ENCODE measurements around the gene VIPR1.

The VIPR1 gene

DNA sequence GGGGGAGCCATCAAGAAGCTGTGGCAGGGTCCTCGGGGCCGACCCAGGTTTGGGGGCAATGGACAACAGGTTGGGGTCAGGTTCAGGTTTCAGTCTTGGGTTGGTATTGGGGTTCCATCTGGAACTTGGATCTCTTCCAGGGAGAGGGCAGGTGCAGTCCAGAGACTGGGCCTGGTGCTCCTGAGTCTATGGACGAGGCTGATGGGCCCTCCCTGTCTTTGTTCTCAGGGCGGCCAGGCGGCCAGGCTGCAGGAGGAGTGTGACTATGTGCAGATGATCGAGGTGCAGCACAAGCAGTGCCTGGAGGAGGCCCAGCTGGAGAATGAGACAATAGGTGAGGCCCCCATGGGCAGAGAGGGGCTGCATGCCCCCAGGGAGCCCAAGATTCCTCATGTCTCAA lies 11.1 kb downstream of the VIPR1 start:
- in situ Hi-C loops (cut with HindIII; ENCODE audit: low pct_ligation_motif_present, low sequenced_read_pairs) = no loop called here

DNA sequence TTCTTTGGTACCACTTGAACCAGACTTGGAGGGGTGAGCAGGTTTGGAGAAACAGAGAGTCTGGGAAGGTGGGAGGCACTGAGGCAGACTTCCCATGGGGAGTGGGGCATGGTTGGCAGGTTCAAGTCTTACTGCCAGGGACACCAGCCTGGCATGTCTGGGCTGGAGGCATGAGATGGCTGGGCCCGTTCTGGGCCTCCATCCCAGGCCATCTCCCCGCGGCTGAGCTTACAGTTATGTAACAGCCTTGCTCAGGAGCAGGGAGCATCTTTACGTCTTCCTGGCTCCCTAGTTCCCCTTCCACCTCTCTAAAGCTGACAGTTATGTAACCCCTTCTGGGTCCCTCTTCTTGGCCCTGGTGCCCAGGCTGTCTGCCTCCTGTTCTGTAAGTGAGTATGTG lies 12.4 kb downstream of the VIPR1 start:
- in situ Hi-C loops (cut with HindIII; ENCODE audit: low pct_ligation_motif_present, low sequenced_read_pairs) = no loop called here
- Histone ChIP-seq H3K27me3 (replicated peaks) (peaks cover 2% of the 10 kb centered on the region), H3K27ac (no peak overlapping the region), H3K36me3 (replicated peaks) (no peaks in the 10 kb centered on the region), H3K4me3 (ENCODE audit: low read depth, low read length) (no peak overlapping the region)
- DNase-seq = no peak
- TF ChIP-seq, protein P1, sequence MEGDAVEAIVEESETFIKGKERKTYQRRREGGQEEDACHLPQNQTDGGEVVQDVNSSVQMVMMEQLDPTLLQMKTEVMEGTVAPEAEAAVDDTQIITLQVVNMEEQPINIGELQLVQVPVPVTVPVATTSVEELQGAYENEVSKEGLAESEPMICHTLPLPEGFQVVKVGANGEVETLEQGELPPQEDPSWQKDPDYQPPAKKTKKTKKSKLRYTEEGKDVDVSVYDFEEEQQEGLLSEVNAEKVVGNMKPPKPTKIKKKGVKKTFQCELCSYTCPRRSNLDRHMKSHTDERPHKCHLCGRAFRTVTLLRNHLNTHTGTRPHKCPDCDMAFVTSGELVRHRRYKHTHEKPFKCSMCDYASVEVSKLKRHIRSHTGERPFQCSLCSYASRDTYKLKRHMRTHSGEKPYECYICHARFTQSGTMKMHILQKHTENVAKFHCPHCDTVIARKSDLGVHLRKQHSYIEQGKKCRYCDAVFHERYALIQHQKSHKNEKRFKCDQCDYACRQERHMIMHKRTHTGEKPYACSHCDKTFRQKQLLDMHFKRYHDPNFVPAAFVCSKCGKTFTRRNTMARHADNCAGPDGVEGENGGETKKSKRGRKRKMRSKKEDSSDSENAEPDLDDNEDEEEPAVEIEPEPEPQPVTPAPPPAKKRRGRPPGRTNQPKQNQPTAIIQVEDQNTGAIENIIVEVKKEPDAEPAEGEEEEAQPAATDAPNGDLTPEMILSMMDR (IDR thresholded peaks at IDR 0.05; ENCODE audit: low read depth, low read length, missing control alignments) = no peak

More for the DNA sequence above, 11.1 kb downstream of the VIPR1 start:
- Histone ChIP-seq H3K4me3 (ENCODE audit: low read depth, low read length) (no peak overlapping the region), H3K36me3 (replicated peaks) (no peaks in the 10 kb centered on the region), H3K27ac (no peak overlapping the region), H3K27me3 (replicated peaks) (peaks cover 2% of the 10 kb centered on the region)
- TF ChIP-seq, protein P1 (IDR thresholded peaks at IDR 0.05; ENCODE audit: low read depth, low read length, missing control alignments) = no peak
- no peak for DNase-seq

DNA sequence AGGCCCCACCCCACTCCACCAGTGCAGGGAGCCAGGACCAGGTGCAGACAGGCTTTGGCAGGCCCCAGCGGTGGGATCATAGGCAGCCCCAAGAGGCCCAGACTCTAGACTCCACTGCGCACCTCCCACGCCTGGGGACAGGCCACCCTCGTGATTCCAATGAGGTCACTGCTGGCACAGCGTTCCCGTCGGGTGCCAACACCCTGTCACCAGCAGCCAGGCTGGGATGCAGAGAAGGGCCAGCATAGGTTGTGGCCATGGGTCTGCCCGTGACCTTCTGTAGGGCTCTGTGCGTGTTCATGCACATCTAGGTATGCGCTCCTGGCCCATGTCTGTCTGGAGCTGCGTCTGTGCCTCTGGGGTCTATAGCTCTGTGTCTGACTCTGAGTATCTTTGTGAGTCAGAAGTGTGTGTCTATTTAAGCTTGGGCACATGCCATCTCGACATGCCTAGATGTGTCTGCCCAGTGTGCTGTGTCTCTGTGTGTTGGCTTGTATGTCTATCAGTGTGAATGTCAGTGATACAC lies 13.0 kb downstream of the VIPR1 start:
- no peak for DNase-seq
- Histone ChIP-seq H3K4me3 (ENCODE audit: low read depth, low read length) (no peak overlapping the region), H3K27me3 (replicated peaks) (peaks cover 2% of the 10 kb centered on the region), H3K27ac (no peak overlapping the region), H3K36me3 (replicated peaks) (no peaks in the 10 kb centered on the region)
- TF ChIP-seq, protein P1 (IDR thresholded peaks at IDR 0.05; ENCODE audit: low read depth, low read length, missing control alignments) = no peak
- in situ Hi-C loops (cut with HindIII; ENCODE audit: low pct_ligation_motif_present, low sequenced_read_pairs) = no loop called here

DNA sequence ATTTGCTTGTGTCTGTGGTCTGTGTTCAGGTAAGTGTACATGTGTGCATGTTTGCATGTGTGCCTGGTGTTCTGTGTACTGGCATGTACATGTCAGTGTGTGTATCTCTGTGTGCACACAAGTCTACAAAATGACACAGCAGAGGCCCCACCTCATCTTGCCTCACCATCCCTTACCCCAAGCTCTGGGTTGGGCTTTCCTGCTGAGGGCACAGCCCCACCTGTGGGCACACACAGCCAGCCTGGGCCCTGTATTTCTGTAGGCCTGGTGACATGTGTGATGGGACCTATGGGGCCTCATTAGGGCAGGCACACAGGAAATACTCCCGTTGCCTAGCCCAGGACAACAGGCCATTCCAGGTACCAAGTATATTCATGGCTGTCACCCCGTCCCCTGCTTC lies 13.5 kb downstream of the VIPR1 start:
- Histone ChIP-seq H3K27ac (no peak overlapping the region), H3K4me3 (ENCODE audit: low read depth, low read length) (no peak overlapping the region), H3K36me3 (replicated peaks) (no peaks in the 10 kb centered on the region), H3K27me3 (replicated peaks) (no peaks in the 10 kb centered on the region)
- in situ Hi-C loops (cut with HindIII; ENCODE audit: low pct_ligation_motif_present, low sequenced_read_pairs) = no loop called here
- TF ChIP-seq, protein P1 (IDR thresholded peaks at IDR 0.05; ENCODE audit: low read depth, low read length, missing control alignments) = no peak
- DNase-seq = no peak

DNA sequence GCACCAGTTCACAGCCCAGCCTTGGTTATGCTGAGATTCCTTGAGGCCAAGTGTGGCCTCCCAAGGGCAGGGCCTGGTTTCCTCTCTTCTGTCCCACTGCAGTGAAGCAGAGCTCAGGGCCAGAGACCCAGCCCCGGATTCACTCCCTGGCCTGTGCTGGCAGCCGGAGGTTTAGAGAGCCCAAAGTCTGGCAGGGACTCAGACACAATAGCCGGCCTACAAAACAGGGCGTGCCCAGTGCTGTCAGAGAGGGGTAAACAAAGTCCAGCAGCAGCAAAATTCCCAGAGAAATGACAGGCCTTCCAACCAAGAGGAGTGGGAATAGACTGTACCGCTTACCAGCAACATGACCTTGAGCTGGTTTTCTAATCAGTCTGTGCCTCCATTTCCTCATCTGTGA lies 14.0 kb downstream of the VIPR1 start:
- Histone ChIP-seq H3K36me3 (replicated peaks) (no peaks in the 10 kb centered on the region), H3K27me3 (replicated peaks) (no peaks in the 10 kb centered on the region), H3K4me3 (ENCODE audit: low read depth, low read length) (no peak overlapping the region), H3K27ac (no peak overlapping the region)
- TF ChIP-seq, protein P1 (IDR thresholded peaks at IDR 0.05; ENCODE audit: low read depth, low read length, missing control alignments) = no peak
- in situ Hi-C loops (cut with HindIII; ENCODE audit: low pct_ligation_motif_present, low sequenced_read_pairs) = no loop called here
- no peak for DNase-seq

DNA sequence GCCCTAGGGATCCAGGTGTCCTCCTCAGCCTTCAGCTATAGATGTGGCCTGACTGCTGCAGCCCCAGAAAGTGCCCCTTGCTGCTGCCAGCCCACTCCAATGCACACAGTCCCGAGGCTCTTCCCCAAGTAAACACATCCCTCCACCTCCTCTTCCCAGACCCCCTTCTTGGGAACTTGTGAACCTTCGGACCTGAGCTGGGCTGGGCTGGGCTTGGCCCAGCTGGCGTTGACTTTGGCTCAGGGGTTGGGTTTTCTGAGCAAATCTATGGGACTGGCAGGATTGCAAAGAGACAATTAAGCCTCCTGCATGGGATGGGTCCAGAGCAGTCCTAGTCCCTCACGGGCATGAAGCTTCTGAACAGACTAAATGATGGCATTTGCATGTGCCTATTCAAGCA lies 14.7 kb downstream of the VIPR1 start:
- no peaks in the 10 kb centered on the region for H3K27me3 ChIP-seq (replicated peaks)
- no peak overlapping the region for H3K27ac ChIP-seq
- no peak for DNase-seq
- no peak overlapping the region for H3K4me3 ChIP-seq (ENCODE audit: low read depth, low read length)
- TF ChIP-seq, protein P1 (IDR thresholded peaks at IDR 0.05; ENCODE audit: low read depth, low read length, missing control alignments) = no peak
- no peaks in the 10 kb centered on the region for H3K36me3 ChIP-seq (replicated peaks)
- in situ Hi-C loops (cut with HindIII; ENCODE audit: low pct_ligation_motif_present, low sequenced_read_pairs) = no loop called here

Measured in brain microvascular endothelial cell (primary cell).